NCI-H2081 treated with DMSO at 0.1 percent for 48 hours (cell line): ENCODE measurements around the gene CLMN.

Experiments
- DNase-seq: peaks from one replicate; lab custom pipeline; 2025; lab: John Stamatoyannopoulos, UW

CLMN gene

GRCh38 chr14:95319312-95320077 is at the start of gene CLMN:
CLMN (minus strand) TSS chr14:95319908; CDS start chr14:95319792, 116 bp downstream.
- DNase-seq, result no peak

GRCh38 chr14:95365401-95365800 is 45.7 kb upstream of the CLMN start:
- DNase-seq, result no peak

- DNase-seq, result no peak
These were observed 44.9 kb upstream of the CLMN start for GRCh38 chr14:95364481-95365209.

GRCh38 chr14:95363468-95363954 is 43.8 kb upstream of the CLMN start:
- DNase-seq, result no peak

GRCh38 chr14:95362138-95362494 is 42.4 kb upstream of the CLMN start:
- DNase-seq, result no peak

- no peak for DNase-seq
These were observed 41.8 kb upstream of the CLMN start for GRCh38 chr14:95361373-95362137.

GRCh38 chr14:95360828-95361227 is 41.1 kb upstream of the CLMN start:
- no peak for DNase-seq

GRCh38 chr14:95359994-95360826 is 40.5 kb upstream of the CLMN start:
- DNase-seq, result no peak

GRCh38 chr14:95356245-95356869 is 36.6 kb upstream of the CLMN start:
- no peak for DNase-seq

- DNase-seq, result no peak
These were observed 35.7 kb upstream of the CLMN start for GRCh38 chr14:95355422-95355821.

- DNase-seq, result no peak
These were observed 35.1 kb upstream of the CLMN start for GRCh38 chr14:95354834-95355233.

GRCh38 chr14:95353664-95354063 is 34.0 kb upstream of the CLMN start:
- no peak for DNase-seq

GRCh38 chr14:95353007-95353406 is 33.3 kb upstream of the CLMN start:
- DNase-seq, result no peak

- no peak for DNase-seq
These were observed 32.8 kb upstream of the CLMN start for GRCh38 chr14:95352481-95352880.

GRCh38 chr14:95349241-95349640 is 29.5 kb upstream of the CLMN start:
- no peak for DNase-seq

- no peak for DNase-seq
These were observed 28.8 kb upstream of the CLMN start for GRCh38 chr14:95348395-95349080.

GRCh38 chr14:95346820-95347219 is 27.1 kb upstream of the CLMN start:
- DNase-seq, result no peak

- no peak for DNase-seq
These were observed 26.6 kb upstream of the CLMN start for GRCh38 chr14:95346266-95346665.

GRCh38 chr14:95345032-95345431 is 25.3 kb upstream of the CLMN start:
- no peak for DNase-seq

- DNase-seq, result no peak
These were observed 24.8 kb upstream of the CLMN start for GRCh38 chr14:95344536-95344935.

GRCh38 chr14:95341564-95341963 is 21.9 kb upstream of the CLMN start:
- no peak for DNase-seq
